HG03108 (cell line): Measurements from ENCODE around the gene FAM72D.
"Not testable (repeated sequence)": the region's sequence is repeated elsewhere in the genome, so short reads cannot be mapped to it uniquely, and the experiment has no call there.

Source experiments
- ATAC-seq: cut with Tn5 transposase; IDR thresholded peaks from one replicate; pipeline ENCODE4 v1.9.1; 2021; ENCODE audit warnings: moderate library complexity; ENCODE audit not compliant: unreplicated experiment

FAM72D gene

GRCh38 chr1:145082483-145083255 is 13.1 kb upstream of the FAM72D start:
- ATAC-seq: not testable (repeated sequence)

- not testable (repeated sequence) for ATAC-seq
Measured at GRCh38 chr1:145093517-145094149, 2.1 kb upstream of the FAM72D start.

- ATAC-seq: peak; percentile 2
Measured at GRCh38 chr1:145094655-145095211, 1.0 kb upstream of the FAM72D start.

GRCh38 chr1:145101725-145102124 is 6.0 kb downstream of the FAM72D start:
- ATAC-seq: not testable (repeated sequence)

- not testable (repeated sequence) for ATAC-seq
Measured at GRCh38 chr1:145103294-145103693, 7.5 kb downstream of the FAM72D start.

- not testable (repeated sequence) for ATAC-seq
Measured at GRCh38 chr1:145111674-145112073, 15.9 kb downstream of the FAM72D start.

- ATAC-seq: not testable (repeated sequence)
Measured at GRCh38 chr1:145112703-145113102, 16.9 kb downstream of the FAM72D start.

GRCh38 chr1:145114560-145115057 is 18.8 kb downstream of the FAM72D start:
- ATAC-seq: not testable (repeated sequence)

- ATAC-seq: not testable (repeated sequence)
Measured at GRCh38 chr1:145115587-145116493, 20.1 kb downstream of the FAM72D start.

- not testable (repeated sequence) for ATAC-seq
Measured at GRCh38 chr1:145119842-145120241, 24.1 kb downstream of the FAM72D start.

- not testable (repeated sequence) for ATAC-seq
Measured at GRCh38 chr1:145122344-145123061, 26.7 kb downstream of the FAM72D start.

GRCh38 chr1:145123062-145123395 is 27.3 kb downstream of the FAM72D start:
- ATAC-seq: not testable (repeated sequence)

- not testable (repeated sequence) for ATAC-seq
Measured at GRCh38 chr1:145123992-145124641, 28.3 kb downstream of the FAM72D start.

- ATAC-seq: not testable (repeated sequence)
Measured at GRCh38 chr1:145125112-145125511, 29.3 kb downstream of the FAM72D start.

GRCh38 chr1:145127144-145127543 is 31.4 kb downstream of the FAM72D start:
- not testable (repeated sequence) for ATAC-seq

- not testable (repeated sequence) for ATAC-seq
Measured at GRCh38 chr1:145128697-145129469, 33.1 kb downstream of the FAM72D start.

- ATAC-seq: not testable (repeated sequence)
Measured at GRCh38 chr1:145134476-145134875, 38.7 kb downstream of the FAM72D start.

GRCh38 chr1:145140549-145140948 is 44.8 kb downstream of the FAM72D start:
- not testable (repeated sequence) for ATAC-seq
